GM18507 (cell line): ENCODE measurements around the gene DLX5.

Experiments used
- DNase-seq: peaks from one replicate; pipeline ENCODE4 v3.0.0; 2011; ENCODE audit warnings: low read depth; ENCODE audit not compliant: insufficient read length; ENCODE audit errors: extremely low spot score
- FAIRE-seq: peaks from 2 replicates; lab custom pipeline; 2011; peaks lifted over from hg19 to GRCh38; lab: Jason Lieb, UNC

The DLX5 gene

DNA sequence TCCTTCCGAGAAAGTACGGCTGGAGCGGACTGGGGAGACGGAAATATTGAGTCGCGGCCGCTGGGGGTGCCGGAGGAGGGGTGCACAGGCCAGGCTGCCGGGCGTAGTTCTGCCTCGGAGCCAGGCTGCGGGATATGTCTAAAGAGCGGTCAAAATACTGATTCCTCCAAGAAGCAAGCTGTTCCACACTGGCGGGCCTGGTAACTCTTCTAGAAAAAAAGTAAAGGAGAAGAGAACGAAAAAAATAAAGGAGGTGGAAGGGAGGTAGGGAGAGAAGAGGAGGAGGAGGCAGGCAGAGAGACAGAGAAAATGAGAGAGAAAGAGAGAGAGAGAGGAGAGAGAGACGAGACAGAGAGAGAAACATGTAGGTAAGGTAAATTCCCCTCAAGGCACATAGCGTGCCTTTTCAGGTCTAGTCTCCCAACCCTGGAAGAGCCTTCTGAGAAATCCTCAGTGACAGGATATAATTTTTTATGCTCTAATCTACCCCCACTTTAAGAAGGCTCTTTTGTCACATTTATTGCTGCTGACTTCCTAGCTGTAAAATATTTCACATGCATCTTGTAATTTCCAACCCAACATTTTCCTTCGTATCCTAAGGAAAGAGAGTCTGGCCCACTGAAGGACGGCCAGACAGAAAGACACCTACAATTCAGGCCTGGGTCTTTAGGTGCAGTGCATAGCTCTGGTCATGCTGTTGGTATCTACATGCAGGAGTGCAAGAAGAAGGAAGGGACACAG, 5.7 kb downstream of the DLX5 start:
- DNase-seq (no peak), FAIRE-seq (no peak)

DNA sequence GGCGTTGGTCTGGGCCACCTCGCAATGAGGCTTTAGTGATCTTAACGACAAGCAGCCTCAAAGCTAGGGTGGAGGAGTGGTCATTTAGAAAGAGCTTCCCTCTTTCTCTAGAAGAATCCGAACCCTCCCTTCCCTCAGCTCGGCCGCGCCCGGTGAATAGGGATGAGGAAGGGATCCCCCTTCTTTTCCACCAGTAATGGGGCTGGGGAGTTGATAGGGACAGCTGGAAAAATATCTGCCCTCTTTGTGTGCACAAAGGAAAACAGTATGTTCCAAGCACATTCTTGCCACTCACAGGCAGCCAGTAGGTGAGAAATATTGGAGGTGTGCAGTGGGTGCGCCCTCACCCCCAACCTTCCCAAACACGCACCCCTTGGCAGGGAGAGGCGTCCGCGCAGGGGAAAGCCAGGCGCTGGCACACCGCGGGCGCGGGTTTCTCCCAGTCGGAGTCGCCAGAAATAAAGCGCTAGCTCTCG, 6.5 kb downstream of the DLX5 start:
- FAIRE-seq (no peak), DNase-seq (no peak)

DNA sequence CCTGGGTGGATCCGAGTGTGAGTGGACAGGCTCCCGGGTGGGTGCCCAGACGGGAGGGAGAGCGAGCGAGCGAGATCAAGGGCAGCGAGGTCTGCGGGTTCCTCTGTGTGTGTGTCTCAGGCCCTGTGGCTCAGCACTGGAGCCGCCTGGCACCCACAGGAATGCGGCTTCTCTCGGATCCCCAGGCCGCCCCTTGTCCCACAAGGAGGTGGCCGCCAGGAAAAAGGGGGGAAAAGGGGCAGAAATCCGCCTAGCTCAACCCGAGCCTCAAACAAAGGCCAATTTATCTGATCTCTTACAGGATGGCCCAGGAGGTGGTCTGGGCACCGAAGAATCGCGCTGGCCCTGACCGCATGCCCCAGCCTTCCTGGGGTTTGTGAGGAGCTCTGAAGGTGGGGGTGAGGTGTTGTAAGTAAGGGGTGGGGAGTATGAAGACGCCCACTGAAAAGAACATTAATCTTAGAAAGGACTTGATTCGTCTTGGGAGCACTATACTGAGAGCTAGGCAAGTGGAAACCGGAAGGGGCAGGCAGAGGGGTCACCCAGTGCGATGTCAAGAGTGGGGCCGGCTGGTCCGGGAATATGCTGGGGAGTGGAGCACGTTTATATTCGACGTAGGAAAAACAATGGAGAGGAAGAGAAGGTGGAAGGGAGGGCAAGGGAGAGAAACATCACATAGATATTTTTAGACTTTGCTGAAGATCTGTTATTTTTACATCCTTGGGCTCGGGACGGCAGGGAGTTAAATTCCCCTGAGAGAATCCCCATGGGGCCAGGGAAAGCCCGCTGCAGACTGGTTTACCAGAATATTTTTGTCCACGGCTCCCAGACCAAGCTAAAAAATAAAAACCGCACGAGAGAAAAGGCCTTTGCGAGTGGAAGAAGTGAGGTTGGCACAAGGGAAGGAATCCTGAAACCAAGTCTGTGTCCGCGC, 7.2 kb downstream of the DLX5 start:
- DNase-seq (no peak), FAIRE-seq (no peak)

DNA sequence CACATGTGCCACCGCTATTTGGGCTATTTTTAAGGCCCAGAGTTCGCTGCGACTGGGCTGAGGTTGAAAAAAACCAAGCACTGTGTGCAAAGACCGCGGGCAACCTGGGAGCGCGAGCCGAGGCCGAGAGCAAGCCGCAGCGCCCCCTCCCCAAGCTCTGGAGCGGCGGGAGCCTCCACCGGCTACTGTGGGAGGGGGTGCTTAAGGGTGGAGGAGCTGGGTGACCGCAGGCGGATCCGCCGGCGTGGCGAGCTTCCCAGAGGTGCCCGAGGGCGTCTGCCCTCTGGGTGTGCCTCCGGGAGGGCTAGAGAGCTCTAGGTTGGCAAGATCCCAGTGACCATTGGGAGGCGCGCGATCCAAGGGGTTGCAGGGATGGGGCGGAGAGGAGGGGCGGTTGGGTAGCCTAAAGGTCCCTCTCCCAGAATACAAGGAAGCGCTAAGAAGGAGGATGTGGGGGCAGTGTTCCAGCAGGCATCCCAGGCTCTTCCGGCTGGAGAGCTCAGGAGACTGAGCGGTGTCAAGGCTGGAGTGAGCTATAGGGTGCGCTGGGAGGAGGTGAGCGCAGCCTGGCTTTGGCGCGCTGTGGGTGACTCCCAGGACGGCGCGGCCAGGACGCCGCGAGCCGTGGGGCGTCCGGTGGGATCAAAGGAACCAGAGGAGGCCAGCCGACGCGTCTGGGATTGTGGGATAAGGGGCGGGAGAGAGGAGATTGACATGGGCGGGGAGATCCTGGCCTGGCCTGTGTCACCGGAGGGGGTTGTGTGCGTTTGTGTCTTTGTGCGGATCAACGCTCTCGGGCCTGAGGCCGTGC, 8.0 kb downstream of the DLX5 start:
- FAIRE-seq: no peak
- no peak for DNase-seq

DNA sequence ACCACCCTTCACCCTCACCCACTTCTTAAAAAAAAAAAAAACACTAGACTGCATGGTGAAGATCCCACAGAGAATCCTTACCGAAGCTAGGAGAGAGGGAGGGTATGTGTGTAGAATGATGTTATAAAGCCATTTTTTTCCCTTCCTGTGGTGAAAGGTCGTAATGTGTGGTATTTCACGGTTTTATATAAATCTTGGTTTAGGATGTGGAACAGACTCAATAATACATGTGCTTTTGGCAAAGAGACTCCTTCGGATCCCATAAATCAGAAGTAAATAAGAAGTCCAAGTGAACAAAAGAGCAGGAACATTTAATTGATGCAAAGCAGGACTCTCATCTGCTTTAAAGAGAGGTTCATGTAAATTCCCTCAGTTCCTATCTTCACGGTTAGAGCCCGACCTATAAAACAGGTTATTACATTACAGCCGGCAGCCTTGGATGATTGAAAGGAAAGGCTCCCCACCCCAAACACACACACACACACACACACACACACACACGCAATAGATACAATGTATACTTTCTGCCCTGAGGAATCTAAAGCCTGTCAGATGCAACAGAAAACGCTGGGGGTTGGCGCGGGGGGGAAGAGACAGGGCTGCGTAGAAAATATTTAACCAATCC, 8.8 kb downstream of the DLX5 start:
- no peak for FAIRE-seq

DNA sequence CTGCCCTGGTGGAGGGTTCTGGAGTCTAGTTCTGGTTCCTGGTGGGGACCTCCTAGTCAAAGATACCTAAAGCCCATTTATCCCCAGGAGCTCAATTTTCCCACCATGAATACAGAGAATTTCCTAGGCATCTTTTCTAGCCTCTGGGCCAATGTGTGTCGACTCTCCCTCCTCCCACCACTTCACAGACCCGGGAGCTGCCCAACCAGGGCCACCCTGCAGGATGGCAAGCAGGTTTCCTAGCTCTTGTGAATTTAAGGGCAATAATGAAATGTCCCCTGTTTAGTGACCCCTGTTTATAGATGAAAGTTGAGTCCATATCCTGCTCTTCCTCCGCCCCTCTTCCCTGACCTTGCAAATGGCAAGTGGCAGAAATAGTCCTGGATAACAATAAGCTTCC, 9.4 kb downstream of the DLX5 start:
- FAIRE-seq (no peak), DNase-seq (no peak)

More for the DNA sequence above, 8.8 kb downstream of the DLX5 start:
- no peak for DNase-seq

DNA sequence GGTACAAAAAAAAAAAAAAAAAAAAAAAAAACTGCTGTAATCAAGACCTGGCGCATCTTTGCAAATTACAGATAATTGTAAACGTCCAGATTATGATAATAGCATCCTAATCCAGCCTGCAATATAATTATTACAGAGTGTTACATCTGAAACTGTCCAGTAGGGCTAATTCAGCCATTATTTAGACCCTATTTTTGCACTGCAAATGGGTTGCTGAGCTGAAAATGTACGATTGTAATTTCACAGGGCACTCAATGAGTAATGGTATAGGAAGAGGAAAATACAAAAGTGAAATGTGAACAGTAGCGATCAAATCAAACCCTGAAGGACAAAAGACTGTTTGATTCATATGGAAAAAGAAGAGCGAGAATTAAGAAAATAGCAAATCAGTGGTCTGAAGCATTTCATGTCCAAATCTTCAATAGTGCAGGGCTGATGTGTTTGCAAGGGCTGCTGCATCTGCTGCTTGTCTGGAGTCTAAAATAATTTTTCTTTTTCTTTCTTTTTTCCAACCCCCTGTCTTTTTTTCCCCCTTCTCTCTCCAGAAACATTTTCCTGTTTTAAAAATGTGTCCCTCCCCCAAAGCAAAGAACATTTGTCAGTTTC, 10.4 kb downstream of the DLX5 start:
- DNase-seq (no peak), FAIRE-seq (no peak)

DNA sequence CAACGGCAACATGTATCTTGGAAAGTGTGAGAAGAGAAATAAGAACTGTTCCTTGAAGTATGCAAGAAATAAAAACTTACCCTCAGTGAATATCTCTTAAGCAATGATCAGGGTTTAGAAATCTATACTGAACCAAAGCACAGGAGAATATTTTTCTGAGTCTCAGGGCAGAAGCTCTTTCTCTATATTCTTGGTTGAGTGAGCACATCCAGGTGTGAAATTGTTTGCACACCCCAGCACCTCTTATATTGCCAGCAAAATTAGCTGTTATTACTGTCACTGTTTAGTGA, 10.8 kb downstream of the DLX5 start:
- FAIRE-seq: no peak
- DNase-seq: no peak

DNA sequence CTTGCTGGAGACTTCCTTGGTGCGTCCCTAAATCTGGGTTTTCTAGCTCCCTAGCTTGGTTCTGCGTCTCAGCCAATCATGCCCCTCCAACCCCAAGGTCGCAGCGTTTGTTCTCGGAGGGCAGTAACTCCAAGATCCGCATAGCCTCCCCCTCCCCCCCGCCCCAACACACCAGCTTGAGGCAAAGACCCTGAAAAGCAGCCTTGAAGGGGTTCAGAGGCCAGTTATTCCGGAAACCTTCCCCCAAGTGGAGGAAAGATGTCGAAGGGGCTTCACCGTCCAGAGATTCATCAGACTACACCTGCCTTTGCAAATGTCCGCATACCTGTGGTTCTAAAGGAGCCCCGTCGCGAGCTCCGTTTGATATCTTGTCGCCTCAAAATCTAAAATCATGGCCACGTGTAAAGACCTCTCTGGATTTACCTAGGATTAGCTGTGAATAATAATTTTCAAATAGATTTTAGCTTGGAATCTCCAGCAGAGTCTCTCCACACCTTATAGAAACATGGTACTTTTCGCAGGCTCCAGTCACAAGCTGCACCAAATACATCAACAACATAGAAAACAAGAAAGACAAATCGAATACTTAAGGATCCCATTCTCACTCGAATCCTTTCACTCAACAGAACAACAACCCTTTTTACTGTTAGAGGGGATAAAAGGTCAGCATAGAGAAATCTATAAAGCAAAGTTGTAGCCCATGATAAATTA, 11.3 kb downstream of the DLX5 start:
- DNase-seq: no peak
- no peak for FAIRE-seq

DNA sequence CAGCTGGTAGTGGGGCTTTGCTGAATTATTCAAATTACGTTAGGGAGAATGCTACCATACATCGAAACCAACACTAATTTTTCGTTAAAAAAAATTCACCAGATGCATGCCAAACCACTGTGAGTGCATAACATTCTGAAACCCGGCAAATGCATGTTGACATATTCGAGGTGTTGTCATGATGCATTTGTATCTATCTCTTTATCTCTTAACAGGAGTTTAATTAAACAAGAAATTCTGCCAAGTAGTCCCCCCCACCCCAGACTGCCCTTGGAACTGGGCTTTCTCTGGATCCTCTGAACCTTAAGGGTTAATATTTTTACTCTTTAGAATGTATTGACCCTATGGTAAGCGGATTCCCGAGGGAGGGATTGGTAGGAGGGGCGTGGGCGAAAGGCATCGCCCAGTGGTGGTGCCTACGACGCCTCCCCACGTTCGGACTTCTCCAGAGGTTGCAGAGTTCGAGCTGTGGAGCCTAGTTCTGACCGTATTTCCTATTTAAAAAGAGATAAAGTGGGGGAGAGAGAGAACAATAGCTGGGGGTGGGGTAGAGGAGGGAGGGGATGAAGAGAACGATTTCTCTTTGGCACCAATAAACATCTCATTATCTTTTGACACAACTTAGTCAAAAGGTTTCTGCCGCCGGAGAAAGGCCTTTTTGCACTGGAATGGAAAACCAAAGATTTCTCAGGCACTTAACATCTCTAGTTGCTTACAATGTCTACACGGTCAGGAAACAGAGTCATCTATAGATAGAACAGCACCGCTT, 12.1 kb downstream of the DLX5 start:
- DNase-seq (no peak), FAIRE-seq (no peak)

DNA sequence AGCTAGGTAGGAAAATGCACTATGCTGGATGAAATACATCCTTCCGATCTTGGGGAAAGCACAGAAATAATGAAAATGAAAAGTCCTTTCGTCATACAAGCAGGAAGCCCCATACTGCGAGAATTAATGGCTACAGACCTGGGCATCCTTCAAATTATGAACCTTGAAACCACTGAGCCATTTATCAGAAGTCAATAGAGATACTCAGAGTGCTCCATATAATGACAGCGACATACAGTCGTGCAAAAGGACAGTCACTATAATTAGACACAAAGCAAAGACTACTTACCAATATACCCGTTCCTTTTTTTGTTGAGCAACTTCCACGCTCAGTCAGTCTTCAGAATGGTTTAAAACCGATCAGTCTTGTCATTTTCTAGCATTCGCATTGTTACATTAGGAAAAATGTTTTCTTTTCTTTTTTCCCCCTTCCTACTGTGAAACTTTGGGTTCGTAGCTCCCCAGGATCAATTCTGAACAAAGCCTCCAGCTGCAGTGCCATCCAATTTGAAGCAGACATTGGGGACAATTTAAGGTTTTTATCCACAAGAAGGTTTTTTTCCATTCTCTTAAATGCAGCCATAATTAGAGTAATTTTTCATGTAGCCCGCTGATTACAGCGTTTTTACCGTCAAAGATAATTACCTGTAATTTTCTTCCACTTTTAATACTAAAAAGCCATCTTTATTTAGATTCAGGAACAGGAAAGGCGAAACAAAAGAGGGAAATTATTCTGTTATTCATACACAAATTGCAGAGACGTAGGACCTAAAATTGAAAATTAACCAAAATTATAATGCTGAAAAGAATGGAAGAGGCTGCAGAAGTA, 12.9 kb downstream of the DLX5 start:
- DNase-seq: no peak
- no peak for FAIRE-seq

DNA sequence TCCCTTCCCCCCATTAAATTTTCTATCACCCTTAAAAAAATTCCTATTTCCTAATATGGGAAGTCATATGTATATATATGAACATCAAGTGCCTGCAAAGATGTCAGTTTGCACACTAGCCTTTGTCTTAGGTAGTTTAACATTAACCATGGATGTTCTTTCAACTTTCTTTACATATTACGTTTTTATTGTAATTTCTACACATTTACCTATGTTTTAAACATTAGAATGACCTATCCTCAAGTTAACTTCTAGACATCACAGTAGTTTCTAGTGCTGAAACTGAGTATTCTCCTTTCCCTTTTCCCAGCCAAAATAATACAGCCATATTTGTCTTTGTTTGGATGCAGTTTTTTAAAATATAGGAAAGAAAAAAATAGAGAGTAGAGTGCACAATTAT, 13.5 kb downstream of the DLX5 start:
- DNase-seq (no peak), FAIRE-seq (no peak)

DNA sequence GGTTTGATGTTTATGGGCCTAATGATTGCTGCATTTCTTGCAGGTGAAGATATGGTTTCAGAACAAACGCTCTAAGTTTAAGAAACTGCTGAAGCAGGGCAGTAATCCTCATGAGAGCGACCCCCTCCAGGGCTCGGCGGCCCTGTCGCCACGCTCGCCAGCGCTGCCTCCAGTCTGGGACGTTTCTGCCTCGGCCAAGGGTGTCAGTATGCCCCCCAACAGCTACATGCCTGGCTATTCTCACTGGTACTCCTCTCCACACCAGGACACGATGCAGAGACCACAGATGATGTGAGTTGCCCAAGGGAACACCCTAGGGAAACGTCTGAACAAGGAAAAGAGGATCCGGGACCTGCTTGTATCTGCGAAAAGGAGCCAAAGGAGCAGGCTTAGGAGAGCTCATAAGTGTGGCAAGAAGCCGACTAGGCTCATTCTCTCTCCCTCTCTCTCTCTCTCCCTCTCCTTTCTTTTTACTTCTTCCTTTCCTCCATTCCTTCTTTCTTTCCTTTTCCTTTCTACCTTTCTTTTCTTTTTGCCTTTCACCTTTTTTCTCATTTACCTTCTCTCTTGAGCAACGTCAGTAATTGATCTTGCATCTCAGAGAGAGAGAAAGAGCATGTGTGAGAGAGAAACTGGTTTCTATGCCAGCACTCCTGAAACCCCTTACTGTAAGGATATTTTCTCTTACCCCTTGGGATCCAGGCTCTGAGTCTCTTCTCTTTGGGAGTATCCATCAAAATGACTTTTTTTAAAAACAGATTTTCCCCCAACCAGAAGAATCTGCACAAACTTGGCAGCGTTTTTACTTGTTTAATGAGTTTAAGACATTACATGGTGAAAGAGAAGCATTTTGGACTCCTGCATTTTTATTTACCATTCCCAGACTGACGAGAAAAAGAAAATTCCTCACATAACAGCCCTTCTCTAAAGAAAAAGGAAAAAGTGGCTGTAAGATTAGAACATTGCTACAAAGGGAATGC, 14.6 kb downstream of the DLX5 start:
- no peak for DNase-seq
- no peak for FAIRE-seq

DNA sequence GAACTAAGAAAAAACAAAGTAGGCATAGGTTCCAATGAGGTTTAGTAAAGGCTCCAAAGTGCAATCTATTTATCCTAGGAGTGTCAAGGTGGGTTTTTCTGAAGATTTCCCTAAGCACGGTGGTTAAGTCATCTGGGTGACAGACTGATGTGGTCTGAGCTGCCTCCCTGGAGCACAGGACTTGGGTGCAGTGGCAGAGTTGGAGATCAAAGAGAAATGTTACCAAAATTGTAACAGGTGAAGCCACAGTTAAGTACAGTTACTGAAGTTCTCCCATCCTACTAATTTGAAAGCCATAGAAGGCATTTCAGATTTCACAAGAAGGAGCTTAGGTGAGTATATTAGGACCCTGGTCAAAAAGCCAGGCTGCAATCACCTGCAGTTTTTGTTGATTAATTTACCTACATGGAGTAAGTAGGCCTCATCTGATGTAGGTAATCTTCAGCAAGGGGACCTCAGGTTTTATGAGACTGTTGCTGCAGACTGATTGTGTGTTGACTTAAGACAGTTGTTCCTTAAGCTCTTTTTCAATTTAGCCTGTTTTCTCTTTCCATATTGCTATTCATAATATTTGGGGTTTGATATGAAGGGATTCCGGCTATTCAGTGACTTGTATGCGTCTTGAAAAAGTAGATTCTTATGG, 16.2 kb downstream of the DLX5 start:
- FAIRE-seq: no peak

DNA sequence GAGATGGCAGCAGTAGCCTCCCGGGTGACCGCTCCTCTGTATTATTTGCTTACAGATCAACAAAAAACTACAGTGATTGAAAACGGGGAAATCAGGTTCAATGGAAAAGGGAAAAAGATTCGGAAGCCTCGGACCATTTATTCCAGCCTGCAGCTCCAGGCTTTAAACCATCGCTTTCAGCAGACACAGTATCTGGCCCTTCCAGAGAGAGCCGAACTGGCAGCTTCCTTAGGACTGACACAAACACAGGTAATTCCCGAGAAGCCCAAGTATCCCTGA, 17.1 kb downstream of the DLX5 start:
- DNase-seq: no peak
- no peak for FAIRE-seq

More for the DNA sequence above, 16.2 kb downstream of the DLX5 start:
- no peak for DNase-seq
